Neural progenitor cell (in vitro differentiated cells): ENCODE data around the gene BFSP1. TPM values are rescaled to one million over a fixed set of nuclear protein-coding genes. Genes with fewer than 3 reads are reported as not detected.

Source experiments
- DNase-seq: peaks from one replicate; pipeline ENCODE4 v3.0.0-alpha.2; 2016; ENCODE audit warnings: low spot score
- H2AFZ ChIP-seq: fragments of 200-600 bp; sonication (generic); replicated peaks from 2 replicates; pipeline ENCODE4 v1.6.1; 2016; ENCODE audit warnings: antibody characterized with exemption
- H3F3A ChIP-seq: fragments of 200-600 bp; sonication (generic); 2 replicates; pipeline ENCODE4 v1.6.1; 2016; ENCODE audit warnings: antibody characterized with exemption, low read depth
- H3K27ac ChIP-seq: fragments of 200-600 bp; sonication (generic); 2 replicates; pipeline ENCODE4 v1.5.1; 2016; ENCODE audit warnings: mild to moderate bottlenecking
- H3K27me3 ChIP-seq: fragments of 200-600 bp; sonication (generic); 2 replicates; pipeline ENCODE4 v1.6.1; 2016; ENCODE audit warnings: mild to moderate bottlenecking, moderate library complexity
- H3K36me3 ChIP-seq: fragments of 200-600 bp; sonication (generic); 2 replicates; pipeline ENCODE4 v1.5.1; 2016
- H3K4me1 ChIP-seq: fragments of 200-600 bp; sonication (generic); 2 replicates; pipeline ENCODE4 v1.6.1; 2016; ENCODE audit warnings: mixed run types
- H3K4me2 ChIP-seq: fragments of 200-600 bp; sonication (generic); 2 replicates; pipeline ENCODE4 v1.6.1; 2016
- H3K4me3 ChIP-seq: fragments of 200-600 bp; sonication (generic); 2 replicates; pipeline ENCODE4 v1.5.1; 2016
- H3K79me2 ChIP-seq: fragments of 200-600 bp; sonication (generic); 2 replicates; pipeline ENCODE4 v1.6.1; 2016; ENCODE audit warnings: low read depth
- H3K9ac ChIP-seq: fragments of 200-600 bp; sonication (generic); 2 replicates; pipeline ENCODE4 v1.6.1; 2016
- H3K9me3 ChIP-seq: fragments of 200-600 bp; sonication (generic); 2 replicates; pipeline ENCODE4 v1.5.1; 2016; ENCODE audit warnings: low read depth
- H4K20me1 ChIP-seq: fragments of 200-600 bp; sonication (generic); 2 replicates; pipeline ENCODE4 v1.6.1; 2016; ENCODE audit warnings: low read depth
- H3K27ac Mint-ChIP-seq: 3 replicates; pipeline ENCODE4 v1.8.0; 2021; ENCODE audit warnings: mixed read lengths
- H3K27me3 Mint-ChIP-seq: 2 replicates; pipeline ENCODE4 v1.8.0; 2022; ENCODE audit warnings: low read depth, mild to moderate bottlenecking, inconsistent platforms, moderate library complexity, mixed read lengths; ENCODE audit not compliant: insufficient read depth
- H3K36me3 Mint-ChIP-seq: 3 replicates; pipeline ENCODE4 v1.8.0; 2021; ENCODE audit warnings: mixed read lengths
- H3K4me1 Mint-ChIP-seq: 3 replicates; pipeline ENCODE4 v1.8.0; 2021; ENCODE audit warnings: mixed read lengths
- H3K4me3 Mint-ChIP-seq: 3 replicates; pipeline ENCODE4 v1.8.0; 2021; ENCODE audit warnings: mild to moderate bottlenecking, moderate library complexity, mixed read lengths
- H3K9me3 Mint-ChIP-seq: 3 replicates; pipeline ENCODE4 v1.8.0; 2020; ENCODE audit warnings: mixed read lengths
- EZH2 ChIP-seq: fragments of 200-600 bp; sonication (generic); IDR thresholded peaks from 2 replicates; pipeline ENCODE4 v1.6.1; 2017; ENCODE audit warnings: antibody characterized with exemption, mild to moderate bottlenecking, moderate library complexity
- EZH2phosphoT487 ChIP-seq: fragments of 200-600 bp; sonication (generic); IDR thresholded peaks from 2 replicates; pipeline ENCODE4 v1.6.1; 2017; ENCODE audit warnings: antibody characterized with exemption
- total RNA-seq: library from RNA; depleted of rRNA; stranded (reverse); fragments of >200 nt; gene quantifications from 2 replicates; pipeline ENCODE4 v1.2.3, GENCODE V29; 2015; ENCODE audit warnings: low replicate concordance
- TF ChIP-seq, protein P1 (sequence below): fragments of 200-600 bp; sonication (generic); IDR thresholded peaks from 2 replicates; pipeline ENCODE4 v1.5.1; 2017; ENCODE audit warnings: antibody characterized with exemption, mild to moderate bottlenecking

Gene BFSP1
- total RNA-seq, 1 donor from 2014 or later: not detected

DNA sequence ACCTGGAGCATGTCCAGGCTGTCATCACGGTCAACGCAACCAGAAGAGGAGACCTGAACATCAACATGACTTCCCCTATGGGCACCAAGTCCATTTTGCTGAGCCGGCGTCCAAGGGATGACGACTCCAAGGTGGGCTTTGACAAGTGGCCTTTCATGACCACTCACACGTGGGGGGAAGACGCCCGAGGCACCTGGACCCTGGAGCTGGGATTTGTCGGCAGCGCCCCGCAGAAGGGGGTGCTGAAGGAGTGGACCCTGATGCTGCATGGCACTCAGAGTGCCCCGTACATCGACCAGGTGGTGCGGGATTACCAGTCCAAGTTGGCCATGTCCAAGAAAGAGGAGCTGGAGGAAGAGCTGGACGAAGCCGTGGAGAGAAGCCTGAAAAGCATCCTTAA, 49.5 kb downstream of the BFSP1 start:
- Histone ChIP-seq H3K27me3 (no peaks in the 10 kb centered on the region), H3K27ac (no peak overlapping the region), H3K79me2 (no peaks in the 10 kb centered on the region), H3K4me3 (no peak overlapping the region), H2AFZ (no peak overlapping the region), H3K9me3 (no peaks in the 10 kb centered on the region), H3K4me1 (no peaks in the 10 kb centered on the region), H3K4me2 (no peak overlapping the region), H3F3A (no peaks in the 10 kb centered on the region), H4K20me1 (no peaks in the 10 kb centered on the region), H3K36me3 (no peaks in the 10 kb centered on the region), H3K9ac (no peak overlapping the region)
- H3K27me3 Mint-ChIP-seq: peaks cover 3% of the 10 kb centered on the region
- H3K9me3 Mint-ChIP-seq: no peaks in the 10 kb centered on the region
- no peaks in the 10 kb centered on the region for H3K4me1 Mint-ChIP-seq
- H3K36me3 Mint-ChIP-seq: no peaks in the 10 kb centered on the region
- H3K4me3 Mint-ChIP-seq: no peak overlapping the region
- TF ChIP-seq EZH2phosphoT487 (no peak), EZH2 (no peak)
- TF ChIP-seq, protein P1, sequence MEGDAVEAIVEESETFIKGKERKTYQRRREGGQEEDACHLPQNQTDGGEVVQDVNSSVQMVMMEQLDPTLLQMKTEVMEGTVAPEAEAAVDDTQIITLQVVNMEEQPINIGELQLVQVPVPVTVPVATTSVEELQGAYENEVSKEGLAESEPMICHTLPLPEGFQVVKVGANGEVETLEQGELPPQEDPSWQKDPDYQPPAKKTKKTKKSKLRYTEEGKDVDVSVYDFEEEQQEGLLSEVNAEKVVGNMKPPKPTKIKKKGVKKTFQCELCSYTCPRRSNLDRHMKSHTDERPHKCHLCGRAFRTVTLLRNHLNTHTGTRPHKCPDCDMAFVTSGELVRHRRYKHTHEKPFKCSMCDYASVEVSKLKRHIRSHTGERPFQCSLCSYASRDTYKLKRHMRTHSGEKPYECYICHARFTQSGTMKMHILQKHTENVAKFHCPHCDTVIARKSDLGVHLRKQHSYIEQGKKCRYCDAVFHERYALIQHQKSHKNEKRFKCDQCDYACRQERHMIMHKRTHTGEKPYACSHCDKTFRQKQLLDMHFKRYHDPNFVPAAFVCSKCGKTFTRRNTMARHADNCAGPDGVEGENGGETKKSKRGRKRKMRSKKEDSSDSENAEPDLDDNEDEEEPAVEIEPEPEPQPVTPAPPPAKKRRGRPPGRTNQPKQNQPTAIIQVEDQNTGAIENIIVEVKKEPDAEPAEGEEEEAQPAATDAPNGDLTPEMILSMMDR: no peak
- DNase-seq: no peak
- H3K27ac Mint-ChIP-seq: no peak overlapping the region

DNA sequence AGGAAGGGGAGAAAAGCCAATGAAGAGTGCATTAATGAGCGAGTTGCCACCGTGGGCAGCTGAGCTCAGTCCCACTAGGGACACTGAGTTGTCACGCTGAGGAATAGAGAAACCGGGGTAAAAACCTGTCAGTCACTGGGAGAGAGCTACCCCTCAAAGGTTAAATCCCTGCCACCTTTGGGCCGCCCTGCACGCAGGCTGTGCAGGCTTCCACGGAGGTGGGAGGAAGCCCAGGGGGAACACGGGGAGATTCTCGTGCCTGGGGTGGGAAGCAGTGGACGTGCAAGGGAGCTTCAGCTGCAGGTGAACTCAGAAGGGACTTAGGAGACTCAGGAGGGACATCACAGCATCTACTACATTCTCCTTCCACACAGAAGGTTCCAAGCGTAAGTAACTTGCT, 50.5 kb downstream of the BFSP1 start:
- H3K4me1 Mint-ChIP-seq: no peaks in the 10 kb centered on the region
- no peak for TF ChIP-seq EZH2
- TF ChIP-seq, protein P1: no peak
- TF ChIP-seq EZH2phosphoT487: no peak
- no peaks in the 10 kb centered on the region for H3K4me1 ChIP-seq
- no peaks in the 10 kb centered on the region for H4K20me1 ChIP-seq
- no peaks in the 10 kb centered on the region for H3K9me3 Mint-ChIP-seq
- no peaks in the 10 kb centered on the region for H3K27me3 ChIP-seq
- no peaks in the 10 kb centered on the region for H3K36me3 ChIP-seq
- H3K4me3 ChIP-seq: no peak overlapping the region
- no peaks in the 10 kb centered on the region for H3F3A ChIP-seq
- no peak overlapping the region for H3K4me2 ChIP-seq
- H3K9ac ChIP-seq: no peak overlapping the region
- H3K36me3 Mint-ChIP-seq: no peaks in the 10 kb centered on the region
- no peak overlapping the region for H3K4me3 Mint-ChIP-seq
- no peak overlapping the region for H3K27ac ChIP-seq
- H3K9me3 ChIP-seq: no peaks in the 10 kb centered on the region
- H3K27ac Mint-ChIP-seq: no peak overlapping the region
- peaks cover 6% of the 10 kb centered on the region for H3K27me3 Mint-ChIP-seq
- no peak overlapping the region for H2AFZ ChIP-seq
- no peaks in the 10 kb centered on the region for H3K79me2 ChIP-seq
- DNase-seq: no peak

DNA sequence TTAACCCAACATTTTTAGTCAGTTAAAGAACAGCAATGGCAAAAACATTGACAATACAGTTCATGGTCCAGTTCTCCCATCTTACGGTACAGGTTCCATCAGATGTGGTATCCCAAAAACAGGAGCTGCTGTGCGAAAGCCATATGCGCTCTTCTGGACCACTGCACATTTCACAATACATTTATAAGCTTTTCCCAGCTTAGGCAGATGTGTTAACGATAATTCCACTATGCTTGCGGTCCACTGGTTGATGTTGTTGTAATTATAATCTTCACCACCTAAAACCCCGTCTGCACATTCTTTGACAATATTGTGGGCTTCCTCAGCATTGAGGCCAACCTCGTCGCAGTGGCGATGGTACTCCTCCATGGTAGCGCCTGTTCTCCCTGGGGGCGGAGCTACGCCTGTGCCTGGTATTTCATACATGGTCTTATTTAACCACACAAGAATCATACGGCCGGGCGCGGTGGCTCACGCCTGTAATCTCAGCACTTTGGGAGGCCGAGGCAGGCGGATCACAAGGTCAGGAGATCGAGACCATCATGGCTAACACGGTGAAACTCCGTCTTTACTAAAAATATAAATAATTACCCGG, 52.0 kb downstream of the BFSP1 start:
- Histone ChIP-seq H3K9ac (no peak overlapping the region), H4K20me1 (no peaks in the 10 kb centered on the region), H3K27ac (no peak overlapping the region), H3K4me3 (no peak overlapping the region), H2AFZ (no peak overlapping the region), H3K36me3 (no peaks in the 10 kb centered on the region), H3K27me3 (no peaks in the 10 kb centered on the region), H3K4me2 (no peak overlapping the region), H3F3A (no peaks in the 10 kb centered on the region), H3K79me2 (no peaks in the 10 kb centered on the region), H3K4me1 (no peaks in the 10 kb centered on the region), H3K9me3 (no peaks in the 10 kb centered on the region)
- TF ChIP-seq, protein P1: no peak
- TF ChIP-seq EZH2 (no peak), EZH2phosphoT487 (no peak)
- Mint-ChIP-seq H3K9me3 (no peaks in the 10 kb centered on the region), H3K27me3 (peaks cover 6% of the 10 kb centered on the region), H3K27ac (no peak overlapping the region), H3K4me3 (no peak overlapping the region), H3K4me1 (no peaks in the 10 kb centered on the region), H3K36me3 (no peaks in the 10 kb centered on the region)
- no peak for DNase-seq
